Astrocyte of the cerebellum (primary cell): ENCODE results near the gene ADAMTS8.

ENCODE experiments used
- DNase-seq: peaks from one replicate; pipeline ENCODE4 v3.0.0-alpha.2; 2011; ENCODE audit warnings: low read depth
- H3K4me3 ChIP-seq: 2 replicates; pipeline ENCODE4 v1.5.1; 2011; ENCODE audit warnings: mild to moderate bottlenecking, low read depth, low read length, moderate library complexity
- CTCF ChIP-seq: IDR thresholded peaks from 2 replicates; pipeline ENCODE4 v1.5.1; 2012; ENCODE audit warnings: low read length, low read depth, moderate library complexity, mild to moderate bottlenecking; ENCODE audit errors: missing control alignments
- in situ Hi-C: cut with HindIII; loops from 2 replicates; pipeline ENCODE4 v1.10.0; 2017; ENCODE audit warnings: low sequenced_read_pairs

The ADAMTS8 gene

GRCh38 chr11:130415731-130416529 lies 12.5 kb downstream of the ADAMTS8 start:
- DNase-seq = no peak
- no peak overlapping the region for H3K4me3 ChIP-seq
- in situ Hi-C loops = no loop called here
- TF ChIP-seq CTCF = no peak

- DNase-seq = no peak
- in situ Hi-C loops = no loop called here
- no peak for TF ChIP-seq CTCF
- no peak overlapping the region for H3K4me3 ChIP-seq
These were observed 14.0 kb downstream of the ADAMTS8 start for GRCh38 chr11:130414107-130415080.

DNA sequence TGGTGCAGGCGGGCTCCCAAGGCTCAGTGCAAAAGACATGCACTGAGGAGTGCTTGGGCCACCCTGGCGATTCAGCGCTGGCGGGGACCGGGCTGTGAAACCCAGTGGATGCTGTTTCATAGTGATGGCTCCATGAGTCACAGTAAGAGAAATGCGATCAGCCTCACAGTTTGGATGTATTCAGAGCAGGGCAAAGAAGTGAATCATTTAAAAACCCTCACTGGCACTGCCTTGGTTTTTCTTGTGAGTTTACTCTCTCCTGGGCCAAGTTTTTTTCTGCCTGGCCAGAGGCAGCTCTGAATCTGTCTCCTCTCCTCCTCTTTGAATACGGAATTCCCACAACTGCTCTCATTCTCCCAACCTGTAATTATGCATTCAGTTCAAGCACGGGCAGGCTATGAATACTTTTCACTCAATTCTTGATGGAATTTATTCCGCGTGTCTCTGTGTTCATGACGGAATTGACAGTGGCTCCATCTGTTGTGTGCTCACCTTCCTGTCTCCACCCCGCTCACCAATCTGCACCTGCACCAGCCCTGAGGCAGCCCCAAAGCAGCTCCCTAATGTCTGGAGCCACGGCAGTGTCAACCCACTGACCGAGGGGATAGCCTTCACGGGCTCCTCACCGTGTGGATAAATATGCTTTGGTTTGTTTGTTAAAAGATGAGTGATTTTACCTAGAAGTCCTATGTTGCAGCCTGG lies 14.9 kb downstream of the ADAMTS8 start:
- no peak for TF ChIP-seq CTCF
- in situ Hi-C loops = no loop called here
- DNase-seq = peak; percentile 62
- H3K4me3 ChIP-seq = no peak overlapping the region

GRCh38 chr11:130411223-130411622 lies 17.2 kb downstream of the ADAMTS8 start:
- in situ Hi-C loops = no loop called here
- no peak for TF ChIP-seq CTCF
- no peak overlapping the region for H3K4me3 ChIP-seq

DNA sequence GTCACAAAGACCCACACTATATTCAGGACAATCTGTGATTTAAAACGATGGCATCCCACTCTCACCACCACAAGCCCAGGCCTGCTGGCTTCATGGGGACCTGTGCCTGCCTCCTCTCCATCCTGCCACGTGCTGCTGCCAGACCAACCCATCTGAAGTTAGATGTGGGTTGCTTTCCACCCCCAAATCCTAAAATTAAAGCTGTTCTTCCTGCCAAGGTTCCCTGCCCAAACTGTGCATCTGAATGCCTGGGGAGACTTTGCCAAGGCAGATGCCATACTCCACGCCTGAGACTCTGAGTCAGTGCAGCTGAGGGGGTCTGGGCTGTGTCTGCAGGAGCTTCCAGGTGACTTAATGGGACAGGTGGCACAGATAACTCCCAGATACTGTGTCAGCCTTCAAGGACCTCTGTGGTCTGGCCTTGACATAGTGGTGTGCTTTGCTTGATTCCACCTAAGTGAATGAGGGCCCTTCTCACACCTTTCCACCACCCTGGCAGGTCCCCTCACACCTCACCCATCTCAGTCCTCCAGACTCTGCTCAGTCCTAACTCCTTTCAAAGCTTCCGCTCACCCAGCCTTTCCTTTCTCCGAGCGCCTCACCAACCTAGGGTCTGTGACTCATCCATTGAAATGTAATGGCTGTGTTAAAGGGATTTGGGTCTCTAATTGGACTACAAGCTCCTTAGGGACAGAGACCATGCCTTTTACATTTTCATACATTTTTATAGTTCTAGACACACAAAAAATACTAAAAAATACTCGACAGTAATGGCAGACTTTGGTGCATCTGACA lies 18.6 kb downstream of the ADAMTS8 start:
- no peak overlapping the region for H3K4me3 ChIP-seq
- TF ChIP-seq CTCF = no peak
- in situ Hi-C loops = no loop called here

More at GRCh38 chr11:130411223-130411622, 17.2 kb downstream of the ADAMTS8 start:
- no peak for DNase-seq

DNA sequence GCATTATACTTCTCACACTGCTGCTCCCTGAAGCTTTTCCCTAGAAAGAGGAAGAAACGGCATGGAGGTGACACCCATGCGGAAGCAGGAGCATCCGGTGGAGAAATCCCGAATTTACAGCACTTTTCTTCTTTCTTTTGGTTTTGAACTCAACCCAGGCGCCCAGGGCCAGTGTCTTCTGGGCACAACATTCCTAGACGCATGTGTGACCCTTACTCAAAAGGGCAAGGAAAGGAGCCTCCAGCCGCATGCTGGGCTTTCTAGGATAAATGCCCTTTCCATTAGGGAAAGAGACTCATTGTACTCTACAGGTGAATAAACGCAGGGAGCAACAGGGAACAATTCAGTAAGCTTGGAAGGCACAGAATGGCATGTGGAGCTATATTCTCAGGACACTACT lies 19.5 kb downstream of the ADAMTS8 start:
- TF ChIP-seq CTCF = no peak
- H3K4me3 ChIP-seq = no peak overlapping the region
- in situ Hi-C loops = no loop called here
- no peak for DNase-seq

More for the DNA sequence above, 18.6 kb downstream of the ADAMTS8 start:
- no peak for DNase-seq
